Endothelial cell (in vitro differentiated cells): Measurements from ENCODE around the gene CEP68. TPM values are rescaled to one million over a fixed set of nuclear protein-coding genes. Genes with fewer than 3 reads are reported as not detected.

Experiments
- DNase-seq: peaks from one replicate; pipeline ENCODE4 v3.0.0; 2021; ENCODE audit warnings: low spot score
- H3K27ac Mint-ChIP-seq: one replicate; pipeline ENCODE4 v1.8.0; 2021; ENCODE audit warnings: mixed read lengths, inconsistent platforms; ENCODE audit not compliant: unreplicated experiment
- H3K27me3 Mint-ChIP-seq: one replicate; pipeline ENCODE4 v1.8.0; 2021; ENCODE audit warnings: mild to moderate bottlenecking, moderate library complexity, mixed read lengths, inconsistent platforms; ENCODE audit not compliant: unreplicated experiment
- H3K36me3 Mint-ChIP-seq: one replicate; pipeline ENCODE4 v1.8.0; 2021; ENCODE audit warnings: mild to moderate bottlenecking, low read depth, mixed read lengths, inconsistent platforms; ENCODE audit not compliant: unreplicated experiment
- H3K4me1 Mint-ChIP-seq: one replicate; pipeline ENCODE4 v1.8.0; 2021; ENCODE audit warnings: mild to moderate bottlenecking, mixed read lengths, inconsistent platforms; ENCODE audit not compliant: unreplicated experiment
- H3K4me3 Mint-ChIP-seq: one replicate; pipeline ENCODE4 v1.8.0; 2021; ENCODE audit warnings: mild to moderate bottlenecking, mixed read lengths, inconsistent platforms; ENCODE audit not compliant: unreplicated experiment
- H3K9me3 Mint-ChIP-seq: one replicate; pipeline ENCODE4 v1.8.0; 2021; ENCODE audit warnings: mixed read lengths, inconsistent platforms; ENCODE audit not compliant: unreplicated experiment
- CTCF ChIP-seq: fragments of 200-600 bp; sonication (generic); IDR thresholded peaks from one replicate; pipeline ENCODE4 v1.5.0; 2021; ENCODE audit warnings: antibody characterized with exemption; ENCODE audit not compliant: unreplicated experiment
- total RNA-seq: library from RNA; stranded (reverse); fragmentation: NEBNext Ultra II Directional; extraction: Animal tissue kit (Norgen Biotek cat#: 25700); gene quantifications from one replicate; pipeline ENCODE4 v1.2.1, GENCODE V29; 2021; ENCODE audit not compliant: unreplicated experiment

CEP68 gene
- total RNA-seq, 1 donor from 2014 or later, result 63.3 TPM

GRCh38 chr2:65054749-65055421, 1.3 kb upstream of the CEP68 start:
- no peaks in the 10 kb centered on the region for H3K9me3 Mint-ChIP-seq
- H3K27ac Mint-ChIP-seq, result no peak overlapping the region
- TF ChIP-seq CTCF, result no peak
- no peak for DNase-seq
- peaks cover 20% of the 10 kb centered on the region for H3K27me3 Mint-ChIP-seq
- peak overlapping the region; percentile 96 for H3K4me3 Mint-ChIP-seq
- H3K4me1 Mint-ChIP-seq, result peaks cover 38% of the 10 kb centered on the region
- H3K36me3 Mint-ChIP-seq, result peaks cover 17% of the 10 kb centered on the region

- no peak for DNase-seq
- peak overlapping the region; percentile 96 for H3K4me3 Mint-ChIP-seq
- H3K36me3 Mint-ChIP-seq, result peaks cover 17% of the 10 kb centered on the region
- no peaks in the 10 kb centered on the region for H3K9me3 Mint-ChIP-seq
- H3K27ac Mint-ChIP-seq, result peak overlapping the region; percentile 20
- no peak for TF ChIP-seq CTCF
- H3K27me3 Mint-ChIP-seq, result peaks cover 20% of the 10 kb centered on the region
- peaks cover 43% of the 10 kb centered on the region for H3K4me1 Mint-ChIP-seq
These were observed 598 bp upstream of the CEP68 start for GRCh38 chr2:65055422-65056214.

- H3K9me3 Mint-ChIP-seq, result no peaks in the 10 kb centered on the region
- no peak for DNase-seq
- peaks cover 20% of the 10 kb centered on the region for H3K27me3 Mint-ChIP-seq
- H3K36me3 Mint-ChIP-seq, result peaks cover 23% of the 10 kb centered on the region
- peaks cover 53% of the 10 kb centered on the region for H3K4me1 Mint-ChIP-seq
- no peak for TF ChIP-seq CTCF
- H3K27ac Mint-ChIP-seq, result peak overlapping the region; percentile 90
- peak overlapping the region; percentile 93 for H3K4me3 Mint-ChIP-seq
These were observed 799 bp downstream of the CEP68 start for GRCh38 chr2:65057054-65057375.

- H3K27ac Mint-ChIP-seq, result peak overlapping the region; percentile 90
- peaks cover 54% of the 10 kb centered on the region for H3K4me1 Mint-ChIP-seq
These were observed 1.3 kb downstream of the CEP68 start for GRCh38 chr2:65057391-65058052.

More at GRCh38 chr2:65057391-65058052, 1.3 kb downstream of the CEP68 start:
- peak overlapping the region; percentile 93 for H3K4me3 Mint-ChIP-seq
- H3K9me3 Mint-ChIP-seq, result no peaks in the 10 kb centered on the region
- no peak for DNase-seq
- TF ChIP-seq CTCF, result no peak
- peaks cover 23% of the 10 kb centered on the region for H3K36me3 Mint-ChIP-seq
- peaks cover 20% of the 10 kb centered on the region for H3K27me3 Mint-ChIP-seq
